Measurements from ENCODE around the gene STAB2. TPM values are rescaled to one million over a fixed set of nuclear protein-coding genes. Genes with fewer than 3 reads are reported as not detected.
A peak's percentile ranks its signal among the peaks of the same experiment; 100 is the strongest.

Gene STAB2
- total and polyA plus RNA-seq, 8 donors: under 0.01 to 4.0 (median 0.95) TPM; not detected in 4

- TF ChIP-seq EP300 (IDR thresholded peaks at IDR 0.05): no peak
- no peak for TF ChIP-seq CTCF (IDR thresholded peaks at IDR 0.05)
- TF ChIP-seq POLR2AphosphoS5 (IDR thresholded peaks at IDR 0.05): no peak
These were observed 185.5 kb downstream of the STAB2 start for GRCh38 chr12:103772367-103773108.

DNA sequence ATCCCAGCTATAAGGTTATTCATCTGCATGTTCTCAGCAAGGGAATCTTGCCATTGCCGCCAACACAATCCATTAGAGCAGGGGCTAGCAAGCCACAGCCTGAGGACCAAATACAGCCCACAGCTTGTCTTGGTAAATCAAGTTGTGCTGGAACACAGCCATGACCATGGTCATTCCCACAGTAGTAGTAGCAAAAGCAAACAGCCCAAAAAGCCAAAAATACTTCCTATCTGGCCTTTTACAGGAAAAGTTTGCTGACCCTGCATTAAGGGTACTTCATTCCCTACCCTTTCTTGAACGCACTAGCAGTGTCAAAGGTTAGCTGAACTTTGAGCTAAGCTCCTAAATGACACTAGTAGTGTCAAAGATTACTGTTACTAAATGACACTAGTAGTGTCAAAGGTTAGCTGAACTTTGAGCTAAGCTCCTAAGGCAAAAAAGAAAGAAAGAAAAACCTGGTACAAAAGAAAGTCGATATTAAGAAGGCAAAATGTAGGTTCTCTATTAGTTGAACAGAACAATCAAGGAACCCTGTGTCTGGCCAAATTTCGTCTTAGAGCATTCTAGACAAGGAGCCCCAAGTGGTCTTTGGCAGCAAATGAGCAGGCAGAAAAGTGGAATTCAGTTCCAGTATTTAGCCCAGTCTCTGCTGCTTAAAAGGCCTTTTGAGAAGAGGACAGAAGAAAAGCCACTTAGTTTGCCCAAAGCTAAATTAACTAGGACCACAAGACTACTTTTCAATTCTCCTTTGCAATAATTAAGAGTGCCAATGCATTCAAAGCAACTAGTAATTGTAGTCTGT lies 186.2 kb downstream of the STAB2 start:
- Histone ChIP-seq H3K27ac (no peak overlapping the region), H3K9me3 (no peaks in the 10 kb centered on the region), H3K4me1 (peaks cover 10 to 32% (median 17%) of the 10 kb centered on the region in 4 donors), H3K36me3 (peaks cover 4 to 49% (median 29%) of the 10 kb centered on the region in 4 donors), H3K27me3 (no peaks in the 10 kb centered on the region), H3K4me3 (no peak overlapping the region)
- WGBS, 5 donors: 57 to 68% (median 63%) methylated on average over 4 of the region's 4 CpGs
- TF ChIP-seq POLR2A (IDR thresholded peaks at IDR 0.05) (no peak), EP300 (IDR thresholded peaks at IDR 0.05) (no peak), CTCF (IDR thresholded peaks at IDR 0.05) (no peak), POLR2AphosphoS5 (IDR thresholded peaks at IDR 0.05) (no peak)
- DNase-seq: peak in 1 of 2 donors; percentile 41
- intact Hi-C loops (cut with DNase I; ENCODE audit: low total_unique reads): loop anchor here (10.0 kb wide), 1 partner anchor 91 kb away; no protein-coding TSS in a partner anchor

More at GRCh38 chr12:103772367-103773108, 185.5 kb downstream of the STAB2 start:
- WGBS, 5 donors: 65 to 79% (median 68%) methylated on average over 7 of the region's 7 CpGs
- H3K27me3 ChIP-seq: no peaks in the 10 kb centered on the region
- H3K27ac ChIP-seq: no peak overlapping the region
- H3K4me3 ChIP-seq: no peak overlapping the region
- peaks cover 10 to 32% (median 17%) of the 10 kb centered on the region in 4 donors for H3K4me1 ChIP-seq
- peaks cover 2 to 41% (median 24%) of the 10 kb centered on the region in 4 donors for H3K36me3 ChIP-seq
- no peaks in the 10 kb centered on the region for H3K9me3 ChIP-seq
- peak in 1 of 2 donors; percentile 16 for DNase-seq
- intact Hi-C loops (cut with DNase I; ENCODE audit: low total_unique reads): loop anchor here (10.0 kb wide), 1 partner anchor 92 kb away; no protein-coding TSS in a partner anchor

GRCh38 chr12:103774977-103775560 lies 188.0 kb downstream of the STAB2 start:
- Histone ChIP-seq H3K36me3 (peaks cover 10 to 53% (median 37%) of the 10 kb centered on the region in 4 donors), H3K27me3 (no peaks in the 10 kb centered on the region), H3K4me3 (no peak overlapping the region), H3K4me1 (peaks cover 10 to 32% (median 17%) of the 10 kb centered on the region in 4 donors), H3K27ac (no peak overlapping the region), H3K9me3 (no peaks in the 10 kb centered on the region)
- WGBS, 5 donors: 66 to 78% (median 73%) methylated on average over 10 of the region's 10 CpGs
- intact Hi-C loops (cut with DNase I; ENCODE audit: low total_unique reads): loop anchor here (10.0 kb wide), 1 partner anchor 90 kb away; no protein-coding TSS in a partner anchor
- no peak for TF ChIP-seq EP300 (IDR thresholded peaks at IDR 0.05)
- DNase-seq: no peak

DNA sequence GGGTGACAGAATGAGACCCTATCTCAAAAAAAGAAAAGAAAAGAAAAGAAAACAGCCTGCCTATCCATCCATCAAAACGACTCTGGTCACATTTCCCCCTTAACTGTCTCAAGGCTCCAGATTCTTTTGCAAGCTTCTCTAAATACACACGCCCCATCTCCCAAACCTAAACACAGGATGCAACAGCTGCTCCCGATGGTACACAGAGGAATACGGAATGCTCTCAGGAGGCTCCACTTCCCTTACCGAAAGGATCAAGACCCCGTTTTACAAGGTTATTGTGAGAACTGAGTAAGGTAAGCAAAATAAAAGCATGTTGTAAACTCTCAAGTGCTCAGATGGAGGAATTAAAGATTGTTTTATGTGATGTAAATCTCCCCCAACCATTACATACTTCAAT lies 191.7 kb downstream of the STAB2 start:
- H3K9me3 ChIP-seq: no peaks in the 10 kb centered on the region
- no peak for TF ChIP-seq CTCF (IDR thresholded peaks at IDR 0.05)
- no peak for TF ChIP-seq POLR2AphosphoS5 (IDR thresholded peaks at IDR 0.05)
- no peak for TF ChIP-seq POLR2A (IDR thresholded peaks at IDR 0.05)
- no peak for TF ChIP-seq EP300 (IDR thresholded peaks at IDR 0.05)
- peaks cover 0 to 7% (median 2%) of the 10 kb centered on the region in 4 donors for H3K4me1 ChIP-seq
- intact Hi-C loops (cut with DNase I; ENCODE audit: low total_unique reads): loop anchor here (10.0 kb wide), 1 partner anchor 86 kb away; no protein-coding TSS in a partner anchor
- no peaks in the 10 kb centered on the region for H3K27me3 ChIP-seq
- no peak overlapping the region for H3K27ac ChIP-seq
- H3K36me3 ChIP-seq: peaks cover 11 to 75% (median 49%) of the 10 kb centered on the region in 4 donors
- 66 to 76% (median 73%) methylated on average over 6 of the region's 6 CpGs for WGBS, 5 donors
- H3K4me3 ChIP-seq: no peak overlapping the region
- no peak for DNase-seq
